Activated naive CD4-positive, alpha-beta T cell treated with anti-CD3 and anti-CD28 coated beads, Interleukin-2, amount 50 U/mL, for 24 hours (primary cell): ENCODE results near the gene FOXRED2.
"Not testable (repeated sequence)": the region's sequence is repeated elsewhere in the genome, so short reads cannot be mapped to it uniquely, and the experiment has no call there.

Experiments used
- H3K27ac Mint-ChIP-seq: one replicate; pipeline ENCODE4 v1.8.0; 2021; ENCODE audit warnings: mild to moderate bottlenecking, mixed read lengths
- H3K27me3 Mint-ChIP-seq: one replicate; pipeline ENCODE4 v1.8.0; 2021; ENCODE audit warnings: mixed read lengths
- H3K36me3 Mint-ChIP-seq: one replicate; pipeline ENCODE4 v1.8.0; 2021; ENCODE audit warnings: mixed read lengths
- H3K4me1 Mint-ChIP-seq: one replicate; pipeline ENCODE4 v1.8.0; 2021; ENCODE audit warnings: mixed read lengths
- H3K4me3 Mint-ChIP-seq: one replicate; pipeline ENCODE4 v1.8.0; 2021; ENCODE audit warnings: mild to moderate bottlenecking, mixed read lengths
- H3K9me3 Mint-ChIP-seq: one replicate; pipeline ENCODE4 v1.8.0; 2021; ENCODE audit warnings: mixed read lengths

Gene FOXRED2

GRCh38 chr22:36466258-36466657 is 40.6 kb downstream of the FOXRED2 start:
- no peaks in the 10 kb centered on the region for H3K36me3 Mint-ChIP-seq
- no peaks in the 10 kb centered on the region for H3K27me3 Mint-ChIP-seq
- peak overlapping the region; percentile 62 for H3K27ac Mint-ChIP-seq
- peaks cover 21% of the 10 kb centered on the region for H3K4me1 Mint-ChIP-seq
- H3K4me3 Mint-ChIP-seq: no peak overlapping the region
- H3K9me3 Mint-ChIP-seq: no peaks in the 10 kb centered on the region

DNA sequence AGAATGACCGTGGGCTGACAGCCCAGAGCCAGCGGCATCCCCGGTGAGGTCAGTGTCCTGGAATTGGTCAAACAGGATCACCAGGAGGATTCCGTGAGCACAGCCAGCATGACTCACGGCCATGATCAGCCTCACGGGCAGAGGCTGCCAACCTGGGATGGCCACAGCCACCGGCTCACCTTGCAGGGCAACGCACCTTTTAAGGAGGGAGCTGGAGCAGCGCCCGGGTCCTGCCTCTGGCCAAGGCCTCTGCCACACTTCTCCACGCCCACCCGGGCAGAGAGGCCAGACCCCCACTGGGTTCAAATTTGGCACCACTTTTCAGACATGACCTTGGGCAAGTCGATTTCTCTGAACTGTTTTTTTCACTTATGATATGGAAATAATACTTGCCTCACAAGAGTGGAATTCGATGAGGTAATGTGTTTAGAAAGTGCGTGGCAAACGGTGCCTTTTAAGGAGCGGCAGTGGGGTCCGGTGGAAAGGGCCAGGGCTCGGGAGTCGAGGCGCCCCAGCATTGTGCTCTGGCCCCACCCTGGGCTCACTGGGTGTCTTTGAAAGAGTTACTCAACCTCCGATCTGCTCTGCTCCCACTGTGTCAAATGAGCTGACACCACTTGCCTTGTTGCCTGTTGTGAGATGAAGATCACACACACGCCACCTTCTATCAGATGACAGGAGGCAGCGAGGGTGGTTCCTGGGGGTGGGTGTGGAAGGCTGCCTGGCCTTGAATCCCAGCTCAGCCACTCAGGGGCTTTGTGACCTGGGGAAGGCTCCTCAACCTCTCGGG is 41.4 kb downstream of the FOXRED2 start:
- H3K27me3 Mint-ChIP-seq: no peaks in the 10 kb centered on the region

GRCh38 chr22:36464715-36465231 is 42.1 kb downstream of the FOXRED2 start:
- Mint-ChIP-seq H3K9me3 (no peaks in the 10 kb centered on the region), H3K36me3 (no peaks in the 10 kb centered on the region), H3K27ac (no peak overlapping the region), H3K4me3 (no peak overlapping the region), H3K4me1 (peaks cover 12% of the 10 kb centered on the region), H3K27me3 (no peaks in the 10 kb centered on the region)

More for the DNA sequence above, 41.4 kb downstream of the FOXRED2 start:
- Mint-ChIP-seq H3K4me1 (peaks cover 19% of the 10 kb centered on the region), H3K4me3 (no peak overlapping the region), H3K27ac (no peak overlapping the region), H3K9me3 (no peaks in the 10 kb centered on the region), H3K36me3 (no peaks in the 10 kb centered on the region)

- Mint-ChIP-seq H3K4me3 (no peak overlapping the region), H3K36me3 (no peaks in the 10 kb centered on the region), H3K9me3 (no peaks in the 10 kb centered on the region), H3K4me1 (peaks cover 12% of the 10 kb centered on the region), H3K27ac (no peak overlapping the region), H3K27me3 (no peaks in the 10 kb centered on the region)
Observed at GRCh38 chr22:36463783-36464184, 43.1 kb downstream of the FOXRED2 start.

GRCh38 chr22:36461665-36462649 is 44.9 kb downstream of the FOXRED2 start:
- Mint-ChIP-seq H3K4me3 (no peak overlapping the region), H3K36me3 (no peaks in the 10 kb centered on the region), H3K9me3 (no peaks in the 10 kb centered on the region), H3K27me3 (no peaks in the 10 kb centered on the region), H3K27ac (no peak overlapping the region), H3K4me1 (peaks cover 7% of the 10 kb centered on the region)

- Mint-ChIP-seq H3K9me3 (no peaks in the 10 kb centered on the region), H3K27ac (no peak overlapping the region), H3K36me3 (no peaks in the 10 kb centered on the region), H3K4me1 (peaks cover 12% of the 10 kb centered on the region), H3K4me3 (no peak overlapping the region), H3K27me3 (no peaks in the 10 kb centered on the region)
Observed at GRCh38 chr22:36460202-36460601, 46.6 kb downstream of the FOXRED2 start.

DNA sequence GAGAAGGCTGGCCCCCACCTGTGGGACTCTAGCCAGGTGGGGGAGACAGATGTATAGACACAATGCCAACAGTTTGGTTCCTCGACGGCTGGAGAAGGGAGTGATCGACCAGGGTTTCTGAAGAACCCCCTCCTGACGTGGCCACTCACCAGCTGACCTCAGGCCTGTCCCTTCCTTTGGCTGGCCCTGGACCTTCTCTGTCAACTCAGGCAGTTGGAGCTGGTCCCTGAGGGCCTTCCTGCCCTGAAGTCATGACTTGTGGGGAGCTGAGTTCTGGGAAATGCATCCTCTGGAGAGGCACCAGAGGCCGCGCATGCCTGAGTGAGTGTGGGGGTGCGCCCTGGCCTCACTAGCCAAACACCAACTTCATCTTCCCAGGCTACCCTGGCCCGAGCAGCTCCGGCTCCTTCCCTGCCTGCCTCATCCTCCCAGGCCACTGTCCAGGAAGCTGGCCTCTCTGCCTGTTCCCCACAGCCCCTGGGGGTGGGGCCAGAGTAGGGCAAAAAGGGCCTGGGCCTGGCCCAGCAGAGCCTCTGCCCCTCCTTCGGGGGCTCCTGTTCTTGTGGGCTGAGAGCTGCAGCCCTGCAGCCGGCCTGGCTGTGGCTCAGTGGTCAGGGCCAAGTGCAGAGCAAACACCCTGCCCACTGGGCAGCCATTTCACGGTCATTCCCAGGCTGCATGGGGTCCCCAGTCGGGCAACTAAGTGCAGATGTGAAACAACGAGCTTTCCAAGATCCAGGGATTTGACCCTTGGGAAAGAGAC is 49.0 kb downstream of the FOXRED2 start:
- Mint-ChIP-seq H3K36me3 (no peaks in the 10 kb centered on the region), H3K4me3 (no peak overlapping the region), H3K27me3 (no peaks in the 10 kb centered on the region), H3K9me3 (no peaks in the 10 kb centered on the region), H3K4me1 (peaks cover 26% of the 10 kb centered on the region), H3K27ac (no peak overlapping the region)

GRCh38 chr22:36456464-36456845 is 50.4 kb downstream of the FOXRED2 start:
- H3K27ac Mint-ChIP-seq: no peak overlapping the region
- no peaks in the 10 kb centered on the region for H3K36me3 Mint-ChIP-seq
- H3K4me1 Mint-ChIP-seq: peaks cover 36% of the 10 kb centered on the region
- peak overlapping the region; percentile 77 for H3K4me3 Mint-ChIP-seq
- H3K27me3 Mint-ChIP-seq: no peaks in the 10 kb centered on the region
- no peaks in the 10 kb centered on the region for H3K9me3 Mint-ChIP-seq

GRCh38 chr22:36455571-36456463 is 51.0 kb downstream of the FOXRED2 start:
- peak overlapping the region; percentile 77 for H3K4me3 Mint-ChIP-seq
- no peaks in the 10 kb centered on the region for H3K36me3 Mint-ChIP-seq
- H3K4me1 Mint-ChIP-seq: peaks cover 42% of the 10 kb centered on the region
- no peaks in the 10 kb centered on the region for H3K9me3 Mint-ChIP-seq
- no peaks in the 10 kb centered on the region for H3K27me3 Mint-ChIP-seq
- peak overlapping the region; percentile 32 for H3K27ac Mint-ChIP-seq

- Mint-ChIP-seq H3K27ac (peak overlapping the region; percentile 51), H3K36me3 (no peaks in the 10 kb centered on the region), H3K4me1 (peaks cover 43% of the 10 kb centered on the region), H3K4me3 (peak overlapping the region; percentile 79), H3K9me3 (no peaks in the 10 kb centered on the region), H3K27me3 (no peaks in the 10 kb centered on the region)
Observed at GRCh38 chr22:36454916-36455570, 51.8 kb downstream of the FOXRED2 start.

DNA sequence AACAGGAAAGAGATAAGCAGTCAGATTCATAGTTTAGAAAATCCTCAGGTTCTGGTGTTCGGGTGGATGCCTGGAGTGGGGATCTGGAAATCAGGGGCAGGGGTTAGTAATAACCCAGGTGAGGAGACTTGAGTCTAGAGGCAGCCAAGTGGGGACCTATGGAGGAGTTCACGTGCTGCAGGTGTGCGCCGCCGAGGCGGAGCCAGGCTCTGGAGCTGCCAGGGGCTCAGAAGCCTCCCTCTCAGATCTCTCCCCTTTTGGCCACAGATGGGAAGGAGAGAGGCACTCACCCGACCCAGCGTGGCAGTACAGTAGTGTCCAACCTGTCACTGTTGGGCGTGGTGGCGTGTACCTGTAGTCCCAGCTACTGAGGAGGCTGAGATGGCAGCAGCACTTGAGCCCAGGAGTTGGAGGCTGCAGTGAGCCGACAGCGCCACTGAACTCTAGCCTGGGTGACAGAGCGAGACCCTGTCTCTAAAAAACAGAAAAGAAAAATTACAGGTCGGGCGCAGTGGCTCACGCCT is 52.9 kb downstream of the FOXRED2 start:
- Mint-ChIP-seq H3K36me3 (no peaks in the 10 kb centered on the region), H3K9me3 (no peaks in the 10 kb centered on the region), H3K27ac (peak overlapping the region; percentile 72), H3K4me1 (peaks cover 45% of the 10 kb centered on the region), H3K4me3 (peak overlapping the region; percentile 79), H3K27me3 (no peaks in the 10 kb centered on the region)

DNA sequence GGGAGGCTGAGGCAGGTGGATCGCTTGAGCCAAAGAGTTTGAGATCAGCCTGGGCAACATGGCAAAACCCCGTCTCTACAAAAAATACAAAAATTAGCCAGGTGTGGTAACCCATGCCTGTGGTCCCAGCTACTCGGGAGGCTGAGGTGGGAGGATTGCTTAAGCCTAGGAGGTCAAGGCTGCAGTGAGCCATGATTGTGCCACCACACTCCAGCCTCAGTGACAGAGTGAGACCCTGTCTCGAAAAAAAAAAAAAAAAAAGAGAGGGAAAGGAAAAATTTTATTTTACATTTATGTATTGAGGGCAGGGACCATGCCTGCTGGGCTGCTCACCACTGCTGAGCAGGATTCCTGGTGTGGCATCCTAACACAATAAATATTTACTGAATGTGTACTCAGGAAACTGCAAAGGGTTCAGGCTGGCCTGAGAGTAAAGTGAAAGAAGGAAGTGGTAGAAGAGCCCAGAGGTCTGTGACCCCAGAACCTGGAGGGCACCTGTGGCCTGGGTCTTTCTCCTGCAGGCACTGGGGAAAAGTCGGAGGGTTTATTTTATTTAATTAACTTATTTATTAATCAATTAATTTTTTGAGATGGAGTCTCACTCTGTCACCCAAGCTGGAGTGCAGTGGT is 53.7 kb downstream of the FOXRED2 start:
- Mint-ChIP-seq H3K4me1 (peaks cover 50% of the 10 kb centered on the region), H3K27ac (peak overlapping the region; percentile 96), H3K4me3 (peak overlapping the region; percentile 76)
- not testable (repeated sequence) for H3K27me3 Mint-ChIP-seq, H3K36me3 Mint-ChIP-seq, H3K9me3 Mint-ChIP-seq

GRCh38 chr22:36452250-36452977 is 54.4 kb downstream of the FOXRED2 start:
- H3K9me3 Mint-ChIP-seq: no peaks in the 10 kb centered on the region
- H3K36me3 Mint-ChIP-seq: no peaks in the 10 kb centered on the region
- peaks cover 50% of the 10 kb centered on the region for H3K4me1 Mint-ChIP-seq

More at GRCh38 chr22:36452250-36452977, 54.4 kb downstream of the FOXRED2 start:
- Mint-ChIP-seq H3K4me3 (peak overlapping the region; percentile 67), H3K27ac (peak overlapping the region; percentile 96), H3K27me3 (no peaks in the 10 kb centered on the region)
